ENCODE measurements around the gene TIAM2. TPM values are rescaled to one million over a fixed set of nuclear protein-coding genes. Genes with fewer than 3 reads are reported as not detected.

The TIAM2 gene
- total RNA-seq, 3 donors from 2014 or later (not counting 1 experiment from before 2014, with no cell fraction given), result 6.5 to 11.1 (median 8.7) TPM

GRCh38 chr6:155080881-155081845 is 86.0 kb downstream of the TIAM2 start:
- Mint-ChIP-seq H3K27ac (no peak overlapping the region), H3K36me3 (no peaks in the 10 kb centered on the region), H3K27me3 (ENCODE audit: low read depth in 2 of 2) (no peaks in the 10 kb centered on the region), H3K4me3 (no peak overlapping the region), H3K4me1 (no peaks in the 10 kb centered on the region), H3K9me3 (no peaks in the 10 kb centered on the region)
- TF ChIP-seq CTCF (IDR thresholded peaks at IDR 0.05), result no peak
- no peaks in the 10 kb centered on the region for H3K9me3 ChIP-seq (ENCODE audit: control insufficient read depth, insufficient read depth, low read length)
- no peaks in the 10 kb centered on the region for H3K36me3 ChIP-seq (ENCODE audit: control insufficient read depth, insufficient read depth, low read length)
- no peak for ATAC-seq
- H3K4me3 ChIP-seq (ENCODE audit: low read length), result no peak overlapping the region
- no peaks in the 10 kb centered on the region for H3K4me1 ChIP-seq (ENCODE audit: control insufficient read depth, insufficient read depth, low read length)
- WGBS (ENCODE audit: insufficient coverage), result 42% methylated on average over 8 of the region's 9 CpGs
- H3K27ac ChIP-seq (ENCODE audit: low read length), result no peak overlapping the region
- intact Hi-C loops (cut with micrococcal nuclease), result no loop called here
- H3K27me3 ChIP-seq (ENCODE audit: control insufficient read depth, insufficient read depth, low read length), result no peaks in the 10 kb centered on the region
- no peak for DNase-seq

GRCh38 chr6:155084431-155085123 is 89.5 kb downstream of the TIAM2 start:
- no peaks in the 10 kb centered on the region for H3K9me3 ChIP-seq (ENCODE audit: control insufficient read depth, insufficient read depth, low read length)
- H3K4me3 ChIP-seq (ENCODE audit: low read length), result no peak overlapping the region
- ATAC-seq (no peak), DNase-seq (no peak)
- H3K36me3 ChIP-seq (ENCODE audit: control insufficient read depth, insufficient read depth, low read length), result no peaks in the 10 kb centered on the region
- H3K9me3 Mint-ChIP-seq, result no peaks in the 10 kb centered on the region
- H3K27ac Mint-ChIP-seq, result no peak overlapping the region
- WGBS (ENCODE audit: insufficient coverage), result 92% methylated on average over 4 of the region's 4 CpGs
- H3K36me3 Mint-ChIP-seq, result no peaks in the 10 kb centered on the region
- intact Hi-C loops (cut with micrococcal nuclease), result no loop called here
- no peak overlapping the region for H3K4me3 Mint-ChIP-seq
- H3K27me3 ChIP-seq (ENCODE audit: control insufficient read depth, insufficient read depth, low read length), result no peaks in the 10 kb centered on the region
- peaks cover 0 to 2% of the 10 kb centered on the region in 2 donors for H3K27me3 Mint-ChIP-seq (ENCODE audit: low read depth in 2 of 2)
- H3K4me1 ChIP-seq (ENCODE audit: control insufficient read depth, insufficient read depth, low read length), result no peaks in the 10 kb centered on the region
- H3K27ac ChIP-seq (ENCODE audit: low read length), result no peak overlapping the region
- TF ChIP-seq CTCF (IDR thresholded peaks at IDR 0.05), result no peak
- no peaks in the 10 kb centered on the region for H3K4me1 Mint-ChIP-seq

GRCh38 chr6:155085582-155086257 is 90.6 kb downstream of the TIAM2 start:
- H3K9me3 ChIP-seq (ENCODE audit: control insufficient read depth, insufficient read depth, low read length), result no peaks in the 10 kb centered on the region
- DNase-seq, result no peak
- H3K4me1 Mint-ChIP-seq, result no peaks in the 10 kb centered on the region

More at GRCh38 chr6:155085582-155086257, 90.6 kb downstream of the TIAM2 start:
- intact Hi-C loops (cut with micrococcal nuclease), result no loop called here
- Histone ChIP-seq H3K36me3 (ENCODE audit: control insufficient read depth, insufficient read depth, low read length) (no peaks in the 10 kb centered on the region), H3K4me1 (ENCODE audit: control insufficient read depth, insufficient read depth, low read length) (no peaks in the 10 kb centered on the region), H3K4me3 (ENCODE audit: low read length) (no peak overlapping the region), H3K27me3 (ENCODE audit: control insufficient read depth, insufficient read depth, low read length) (no peaks in the 10 kb centered on the region), H3K27ac (ENCODE audit: low read length) (no peak overlapping the region)
- Mint-ChIP-seq H3K36me3 (no peaks in the 10 kb centered on the region), H3K27ac (no peak overlapping the region), H3K4me3 (no peak overlapping the region), H3K9me3 (no peaks in the 10 kb centered on the region), H3K27me3 (ENCODE audit: low read depth in 2 of 2) (peaks cover 0 to 8% of the 10 kb centered on the region in 2 donors)
- 80% methylated on average over 7 of the region's 8 CpGs for WGBS (ENCODE audit: insufficient coverage)
- no peak for TF ChIP-seq CTCF (IDR thresholded peaks at IDR 0.05)
- no peak for ATAC-seq
